HEK293T (cell line): Measurements from ENCODE around the gene RGS14.

Experiments
- CTCF ChIA-PET: fragments of 350-600 bp; formaldehyde crosslinking; extraction: SDS; loops from one replicate; lab custom pipeline; 2021; ENCODE audit warnings: antibody characterized with exemption, inconsistent platforms; lab: Yijun Ruan, JAX
- POLR2A ChIA-PET: fragments of 350-600 bp; formaldehyde crosslinking; extraction: SDS; loops from one replicate; lab custom pipeline; 2020; ENCODE audit warnings: antibody characterized with exemption, inconsistent platforms; lab: Yijun Ruan, JAX
- DNase-seq: peaks from one replicate; pipeline ENCODE4 v3.0.0; 2012; ENCODE audit warnings: mixed read lengths; ENCODE audit errors: extremely low spot score
- ARNT ChIP-seq: fragments of 450-650 bp; IDR thresholded peaks from 2 replicates; pipeline ENCODE4 v1.6.1; 2017; ENCODE audit warnings: mild to moderate bottlenecking
- BHLHE40 ChIP-seq: fragments of 450-650 bp; IDR thresholded peaks from 2 replicates; pipeline ENCODE4 v1.6.1; 2016; ENCODE audit warnings: mild to moderate bottlenecking, moderate library complexity, borderline replicate concordance
- CTBP1 ChIP-seq: fragments of 450-650 bp; IDR thresholded peaks from 2 replicates; pipeline ENCODE4 v1.6.1; 2016; ENCODE audit warnings: borderline replicate concordance
- ELF4 ChIP-seq: fragments of 450-650 bp; IDR thresholded peaks from 2 replicates; pipeline ENCODE4 v1.6.1; 2017; ENCODE audit warnings: antibody characterized with exemption
- FOXA1 ChIP-seq: fragments of 450-650 bp; IDR thresholded peaks from 2 replicates; pipeline ENCODE4 v1.6.1; 2016; ENCODE audit warnings: mild to moderate bottlenecking
- FOXK2 ChIP-seq: fragments of 450-650 bp; IDR thresholded peaks from 2 replicates; pipeline ENCODE4 v1.6.1; 2016; ENCODE audit warnings: mild to moderate bottlenecking
- FOXM1 ChIP-seq: fragments of 450-650 bp; IDR thresholded peaks from 2 replicates; pipeline ENCODE4 v1.6.1; 2017; ENCODE audit warnings: mild to moderate bottlenecking, borderline replicate concordance
- HDGF ChIP-seq: fragments of 450-650 bp; IDR thresholded peaks from 2 replicates; pipeline ENCODE4 v1.6.1; 2017; ENCODE audit warnings: antibody characterized with exemption, borderline replicate concordance
- L3MBTL2 ChIP-seq: fragments of 450-650 bp; conservative IDR thresholded peaks from 2 replicates; pipeline ENCODE4 v1.6.1; 2016; ENCODE audit warnings: mild to moderate bottlenecking
- LEF1 ChIP-seq: fragments of 450-650 bp; IDR thresholded peaks from 2 replicates; pipeline ENCODE4 v1.6.1; 2017; ENCODE audit warnings: mild to moderate bottlenecking, borderline replicate concordance
- NFRKB ChIP-seq: fragments of 450-650 bp; IDR thresholded peaks from 2 replicates; pipeline ENCODE4 v1.6.1; 2016; ENCODE audit warnings: mild to moderate bottlenecking, moderate library complexity
- SP1 ChIP-seq: fragments of 450-650 bp; IDR thresholded peaks from 2 replicates; pipeline ENCODE4 v1.6.1; 2017
- SUZ12 ChIP-seq: fragments of 450-650 bp; IDR thresholded peaks from 2 replicates; pipeline ENCODE4 v1.6.1; 2016; ENCODE audit warnings: mild to moderate bottlenecking
- TARDBP ChIP-seq: fragments of 450-650 bp; IDR thresholded peaks from 2 replicates; pipeline ENCODE4 v1.6.1; 2016
- ZNF384 ChIP-seq: fragments of 450-650 bp; IDR thresholded peaks from 2 replicates; pipeline ENCODE4 v1.6.1; 2016
- TF ChIP-seq, protein P1 (sequence below): fragments of 450-650 bp; IDR thresholded peaks from 2 replicates; pipeline ENCODE4 v1.6.1; 2016

RGS14 gene

GRCh38 chr5:177343777-177344176 is 13.9 kb upstream of the RGS14 start:
- CTCF ChIA-PET: no interaction called here
- POLR2A ChIA-PET: no interaction called here
- TF ChIP-seq SP1: no peak
- no peak for DNase-seq

- CTCF ChIA-PET: no interaction called here
- TF ChIP-seq FOXA1 (no peak), FOXM1 (no peak), ELF4 (no peak), L3MBTL2 (no peak), SUZ12 (no peak)
- TF ChIP-seq, protein P1, sequence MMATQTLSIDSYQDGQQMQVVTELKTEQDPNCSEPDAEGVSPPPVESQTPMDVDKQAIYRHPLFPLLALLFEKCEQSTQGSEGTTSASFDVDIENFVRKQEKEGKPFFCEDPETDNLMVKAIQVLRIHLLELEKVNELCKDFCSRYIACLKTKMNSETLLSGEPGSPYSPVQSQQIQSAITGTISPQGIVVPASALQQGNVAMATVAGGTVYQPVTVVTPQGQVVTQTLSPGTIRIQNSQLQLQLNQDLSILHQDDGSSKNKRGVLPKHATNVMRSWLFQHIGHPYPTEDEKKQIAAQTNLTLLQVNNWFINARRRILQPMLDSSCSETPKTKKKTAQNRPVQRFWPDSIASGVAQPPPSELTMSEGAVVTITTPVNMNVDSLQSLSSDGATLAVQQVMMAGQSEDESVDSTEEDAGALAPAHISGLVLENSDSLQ: no peak
- no peak for DNase-seq
- POLR2A ChIA-PET: no interaction called here
Measured at GRCh38 chr5:177344891-177345290, 12.8 kb upstream of the RGS14 start.

DNA sequence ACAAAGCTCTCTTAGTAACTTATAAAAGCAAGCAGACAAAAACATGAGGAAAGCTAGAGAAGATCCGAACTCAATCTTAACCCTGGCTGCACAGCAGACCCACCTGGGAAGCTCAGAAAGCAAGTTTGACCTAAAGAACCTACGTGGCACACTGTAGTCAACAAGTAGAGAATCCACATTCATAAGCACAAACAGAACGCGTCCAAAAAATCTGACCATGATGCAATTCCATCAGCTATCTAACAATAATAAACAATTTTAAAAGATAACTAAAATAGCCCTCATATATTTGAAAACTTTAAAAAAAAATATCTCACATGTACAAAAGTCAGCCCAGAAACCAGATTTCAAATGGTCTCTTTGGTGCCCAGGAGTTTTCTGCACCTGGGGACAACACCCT is 10.9 kb upstream of the RGS14 start:
- TF ChIP-seq BHLHE40 (no peak), HDGF (no peak), FOXK2 (no peak)
- ChIA-PET POLR2A (no interaction called here), CTCF (interaction anchor here (1.1 kb wide), 1 partner anchor 37 kb away, joined by 3 read pairs; no protein-coding TSS in a partner anchor)
- DNase-seq: no peak

DNA sequence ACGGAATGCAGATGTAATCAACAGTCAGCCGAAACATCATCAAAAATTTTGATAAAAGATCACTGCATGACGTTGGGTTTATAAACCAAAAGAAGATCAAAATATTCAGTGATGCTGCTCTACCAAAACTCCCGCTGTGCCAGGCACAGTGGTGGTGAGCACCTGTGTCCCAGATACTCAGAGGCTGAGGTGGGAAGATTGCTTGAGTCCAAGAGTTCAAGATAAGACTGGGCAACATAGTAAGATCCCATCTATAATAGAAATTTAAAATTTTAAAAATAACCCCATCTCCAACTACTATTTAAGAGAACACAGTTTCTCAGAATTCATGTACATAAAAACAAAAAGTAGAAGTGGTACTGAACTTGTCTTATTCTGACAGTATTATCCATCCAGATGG is 10.0 kb upstream of the RGS14 start:
- DNase-seq: no peak
- ChIA-PET CTCF (no interaction called here), POLR2A (no interaction called here)
- no peak for TF ChIP-seq FOXK2
- no peak for TF ChIP-seq FOXM1
- TF ChIP-seq SP1: no peak
- no peak for TF ChIP-seq TARDBP
- no peak for TF ChIP-seq LEF1
- no peak for TF ChIP-seq FOXA1
- no peak for TF ChIP-seq HDGF
- no peak for TF ChIP-seq ZNF384
- no peak for TF ChIP-seq NFRKB
- no peak for TF ChIP-seq ARNT
- no peak for TF ChIP-seq CTBP1

- no peak for TF ChIP-seq ZNF384
- TF ChIP-seq L3MBTL2: no peak
- TF ChIP-seq SP1: no peak
- no peak for TF ChIP-seq HDGF
- TF ChIP-seq NFRKB: no peak
- no peak for TF ChIP-seq SUZ12
- no peak for TF ChIP-seq BHLHE40
- TF ChIP-seq FOXA1: no peak
- TF ChIP-seq LEF1: no peak
- TF ChIP-seq ELF4: no peak
- TF ChIP-seq, protein P1: no peak
- TF ChIP-seq CTBP1: no peak
- TF ChIP-seq FOXK2: no peak
- ChIA-PET POLR2A (interaction anchor here (0.9 kb wide), 1 partner anchor 18 kb away, joined by 3 read pairs; no protein-coding TSS in a partner anchor), CTCF (no interaction called here)
- no peak for DNase-seq
Measured at GRCh38 chr5:177349362-177349647, 8.4 kb upstream of the RGS14 start.

DNA sequence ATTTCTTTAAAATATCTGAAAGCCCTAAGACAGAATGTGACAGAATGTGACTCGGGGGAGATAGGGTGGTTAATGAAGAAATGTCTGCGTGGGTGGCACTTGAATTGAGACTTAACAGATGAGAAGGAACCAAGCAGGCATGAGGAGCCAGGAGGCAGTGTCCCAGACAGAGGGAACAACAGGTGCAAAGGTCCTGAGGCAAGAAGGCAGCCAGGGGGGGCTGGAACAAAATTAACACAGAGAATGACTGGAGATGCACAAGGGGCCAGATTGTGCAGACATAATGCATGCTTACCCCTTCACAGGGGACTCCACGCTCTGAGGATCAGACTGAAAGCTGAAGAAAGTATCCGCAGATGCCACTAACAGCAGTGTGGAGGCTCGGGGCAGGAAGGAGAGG is 8.0 kb upstream of the RGS14 start:
- DNase-seq: no peak

DNA sequence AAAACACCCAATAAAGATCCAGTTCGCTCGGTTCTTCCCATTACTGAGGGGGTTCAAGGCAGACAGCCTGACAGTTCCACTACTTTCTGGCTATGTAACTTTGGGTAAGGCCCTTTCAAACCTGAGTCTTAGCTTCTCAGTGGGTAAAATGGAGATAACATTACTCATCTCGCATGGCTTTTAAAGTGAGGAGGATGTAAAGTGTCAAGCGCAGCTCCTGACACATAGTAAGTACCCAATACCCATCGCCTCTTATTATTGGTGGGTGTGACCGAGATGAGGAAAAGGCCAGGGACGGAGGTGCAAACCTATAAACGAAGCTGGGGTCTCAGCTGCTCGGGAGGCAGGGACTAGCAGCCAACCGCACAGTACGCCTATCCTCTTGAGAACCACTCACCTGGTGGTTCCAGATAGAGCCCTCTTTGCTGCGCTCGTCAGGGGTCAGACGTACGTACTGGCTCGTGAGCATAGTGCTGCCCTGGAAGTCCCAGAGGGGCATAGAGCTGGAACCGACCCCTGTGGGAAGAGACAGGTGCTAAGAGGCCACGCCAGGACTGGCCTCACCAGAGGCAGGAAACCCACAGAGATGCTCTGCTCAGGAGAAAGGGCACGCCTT is 6.8 kb upstream of the RGS14 start:
- POLR2A ChIA-PET: interaction anchor here (0.7 to 4.2 kb wide), 15 partner anchors 9 to 104 kb away, joined by 3 to 42 read pairs (median 6); partner anchors contain the start of gene GRK6
- TF ChIP-seq HDGF: no peak
- no peak for TF ChIP-seq FOXA1
- no peak for TF ChIP-seq BHLHE40
- TF ChIP-seq SP1: no peak
- TF ChIP-seq ELF4: no peak
- no peak for TF ChIP-seq CTBP1
- TF ChIP-seq TARDBP: no peak
- no peak for TF ChIP-seq ZNF384
- no peak for TF ChIP-seq FOXK2
- TF ChIP-seq LEF1: no peak
- CTCF ChIA-PET: interaction anchor here (0.8 to 1.6 kb wide), 4 partner anchors 9 to 41 kb away, joined by 3 to 5 read pairs (median 4); no protein-coding TSS in a partner anchor
- DNase-seq: peak; percentile 37

More for the DNA sequence above, 8.0 kb upstream of the RGS14 start:
- ChIA-PET POLR2A (interaction anchor here (0.6 to 3.8 kb wide), 3 partner anchors 11 to 328 kb away, joined by 3 to 42 read pairs (median 3); no protein-coding TSS in a partner anchor), CTCF (no interaction called here)
- no peak for TF ChIP-seq FOXA1
- TF ChIP-seq CTBP1: no peak
- TF ChIP-seq L3MBTL2: no peak
